Peyer's patch (tissue), 4 donors: Measurements from ENCODE around the gene RFWD3.

Experiments
- POLR2A ChIP-seq, 2 donors: fragments of 450-650 bp; IDR thresholded peaks; one replicate each; pipeline ENCODE4 v1.5.1; 2017; ENCODE audit warnings: antibody characterized with exemption in 2 of 2, mild to moderate bottlenecking in 2 of 2, moderate library complexity in 2 of 2
- TF ChIP-seq, protein P1 (sequence below), 6 experiments: fragments of 450-650 bp in 4 of 6; fragments of 200-600 bp in 2 of 6; sonication (generic) in 1 of 6; IDR thresholded peaks; one replicate each; pipeline ENCODE4 v1.5.1; 2017 to 2019; ENCODE audit warnings: antibody characterized with exemption in 6 of 6, mild to moderate bottlenecking in 3 of 6, moderate library complexity in 1 of 6

DNA sequence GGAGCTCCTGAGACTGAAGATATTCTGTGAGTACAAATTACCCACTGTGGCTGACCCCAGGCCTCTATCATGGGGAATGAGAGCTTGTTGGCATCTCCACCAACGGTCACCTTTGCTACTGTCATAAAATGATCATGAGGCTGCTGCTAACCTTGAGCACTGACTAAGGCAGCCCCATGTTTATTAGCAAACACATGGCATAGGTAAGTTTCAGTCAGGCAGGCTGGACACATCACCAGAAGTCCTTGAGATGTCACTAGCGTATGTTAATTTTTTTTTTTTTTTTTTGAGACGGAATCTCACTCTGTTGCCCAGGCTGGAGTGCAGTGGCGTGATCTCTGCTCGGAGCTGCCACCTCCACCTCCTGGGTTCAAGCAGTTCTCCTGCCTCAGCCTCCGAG lies 58.3 kb downstream of the RFWD3 start:
- TF ChIP-seq, protein P1, sequence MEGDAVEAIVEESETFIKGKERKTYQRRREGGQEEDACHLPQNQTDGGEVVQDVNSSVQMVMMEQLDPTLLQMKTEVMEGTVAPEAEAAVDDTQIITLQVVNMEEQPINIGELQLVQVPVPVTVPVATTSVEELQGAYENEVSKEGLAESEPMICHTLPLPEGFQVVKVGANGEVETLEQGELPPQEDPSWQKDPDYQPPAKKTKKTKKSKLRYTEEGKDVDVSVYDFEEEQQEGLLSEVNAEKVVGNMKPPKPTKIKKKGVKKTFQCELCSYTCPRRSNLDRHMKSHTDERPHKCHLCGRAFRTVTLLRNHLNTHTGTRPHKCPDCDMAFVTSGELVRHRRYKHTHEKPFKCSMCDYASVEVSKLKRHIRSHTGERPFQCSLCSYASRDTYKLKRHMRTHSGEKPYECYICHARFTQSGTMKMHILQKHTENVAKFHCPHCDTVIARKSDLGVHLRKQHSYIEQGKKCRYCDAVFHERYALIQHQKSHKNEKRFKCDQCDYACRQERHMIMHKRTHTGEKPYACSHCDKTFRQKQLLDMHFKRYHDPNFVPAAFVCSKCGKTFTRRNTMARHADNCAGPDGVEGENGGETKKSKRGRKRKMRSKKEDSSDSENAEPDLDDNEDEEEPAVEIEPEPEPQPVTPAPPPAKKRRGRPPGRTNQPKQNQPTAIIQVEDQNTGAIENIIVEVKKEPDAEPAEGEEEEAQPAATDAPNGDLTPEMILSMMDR (IDR thresholded peaks at IDR 0.05) = no peak
- no peak for TF ChIP-seq POLR2A (IDR thresholded peaks at IDR 0.05)
